Measurements from ENCODE around the gene PSD4.

Gene PSD4

DNA sequence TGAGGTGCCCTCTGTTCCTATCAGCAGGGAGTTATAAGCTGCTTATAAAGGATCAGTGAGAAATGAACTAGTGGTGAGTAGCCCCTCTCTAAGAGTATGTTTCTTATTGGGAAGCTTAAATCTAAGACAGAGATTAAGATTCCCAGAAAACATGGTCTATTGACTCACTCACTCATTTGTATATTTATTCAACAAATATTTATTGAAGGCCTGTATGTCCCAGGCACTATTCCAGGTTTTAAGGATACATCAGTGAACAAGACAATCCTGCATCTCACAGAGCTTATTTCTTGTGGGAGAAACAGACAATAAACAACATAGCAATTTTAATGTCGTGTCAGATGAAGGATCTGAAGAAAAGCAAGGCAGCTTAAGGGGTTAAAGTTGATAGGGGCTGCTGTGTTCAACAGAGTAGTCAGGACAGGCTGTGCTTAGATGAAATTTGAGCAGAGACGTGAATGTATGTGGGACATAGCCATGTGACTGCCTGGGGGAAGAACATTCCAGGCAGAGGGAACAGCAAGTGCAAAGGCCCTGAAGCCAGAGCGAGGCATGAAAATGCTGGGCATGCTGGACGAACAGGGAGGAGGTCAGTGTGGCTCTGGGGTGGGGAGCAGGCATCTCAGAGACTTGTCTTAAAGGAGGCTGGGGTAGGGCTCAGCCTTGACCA, 14.8 kb upstream of the PSD4 start:
- Histone ChIP-seq H3K36me3 (no peaks in the 10 kb centered on the region), H3K27me3 (ENCODE audit: insufficient read depth, low read depth, severe bottlenecking) (no peaks in the 10 kb centered on the region), H3K4me3 (ENCODE audit: low read depth, low read length) (no peak overlapping the region), H3K9me3 (ENCODE audit: severe bottlenecking) (peaks cover 5% of the 10 kb centered on the region), H3K27ac (peak overlapping the region; percentile 58)
- TF ChIP-seq, protein P1, sequence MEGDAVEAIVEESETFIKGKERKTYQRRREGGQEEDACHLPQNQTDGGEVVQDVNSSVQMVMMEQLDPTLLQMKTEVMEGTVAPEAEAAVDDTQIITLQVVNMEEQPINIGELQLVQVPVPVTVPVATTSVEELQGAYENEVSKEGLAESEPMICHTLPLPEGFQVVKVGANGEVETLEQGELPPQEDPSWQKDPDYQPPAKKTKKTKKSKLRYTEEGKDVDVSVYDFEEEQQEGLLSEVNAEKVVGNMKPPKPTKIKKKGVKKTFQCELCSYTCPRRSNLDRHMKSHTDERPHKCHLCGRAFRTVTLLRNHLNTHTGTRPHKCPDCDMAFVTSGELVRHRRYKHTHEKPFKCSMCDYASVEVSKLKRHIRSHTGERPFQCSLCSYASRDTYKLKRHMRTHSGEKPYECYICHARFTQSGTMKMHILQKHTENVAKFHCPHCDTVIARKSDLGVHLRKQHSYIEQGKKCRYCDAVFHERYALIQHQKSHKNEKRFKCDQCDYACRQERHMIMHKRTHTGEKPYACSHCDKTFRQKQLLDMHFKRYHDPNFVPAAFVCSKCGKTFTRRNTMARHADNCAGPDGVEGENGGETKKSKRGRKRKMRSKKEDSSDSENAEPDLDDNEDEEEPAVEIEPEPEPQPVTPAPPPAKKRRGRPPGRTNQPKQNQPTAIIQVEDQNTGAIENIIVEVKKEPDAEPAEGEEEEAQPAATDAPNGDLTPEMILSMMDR (IDR thresholded peaks at IDR 0.05; ENCODE audit: low read depth, low read length) = no peak
- peak; percentile 47 for DNase-seq

GRCh38 chr2:113160248-113160647, 13.5 kb upstream of the PSD4 start:
- Histone ChIP-seq H3K36me3 (no peaks in the 10 kb centered on the region), H3K9me3 (ENCODE audit: severe bottlenecking) (peaks cover 5% of the 10 kb centered on the region), H3K27me3 (ENCODE audit: insufficient read depth, low read depth, severe bottlenecking) (no peaks in the 10 kb centered on the region), H3K27ac (no peak overlapping the region), H3K4me3 (ENCODE audit: low read depth, low read length) (no peak overlapping the region)
- TF ChIP-seq, protein P1 (IDR thresholded peaks at IDR 0.05; ENCODE audit: low read depth, low read length) = no peak
- no peak for DNase-seq

DNA sequence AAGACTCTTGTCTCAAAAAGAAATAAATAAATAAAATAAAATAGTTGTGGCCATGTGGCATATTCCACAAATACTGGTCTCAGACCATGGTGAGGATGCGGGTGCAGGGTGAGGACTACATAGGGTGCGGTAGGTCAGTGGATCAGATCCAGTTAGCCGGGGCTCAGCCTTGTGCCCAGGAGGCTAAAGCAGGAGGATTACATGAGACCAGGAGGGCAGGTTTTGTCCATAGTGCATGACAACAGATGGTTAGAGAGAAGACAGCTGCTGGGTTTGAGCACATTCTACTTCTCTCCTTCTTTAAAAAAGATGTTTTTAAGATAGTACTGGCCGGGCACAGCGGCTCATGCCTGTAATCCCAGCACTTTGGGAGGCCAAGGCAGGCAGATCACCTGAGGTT, 12.8 kb upstream of the PSD4 start:
- peak overlapping the region; percentile 68 for H3K27ac ChIP-seq
- H3K36me3 ChIP-seq = no peaks in the 10 kb centered on the region
- peak; percentile 74 for DNase-seq
- H3K9me3 ChIP-seq (ENCODE audit: severe bottlenecking) = peaks cover 3% of the 10 kb centered on the region
- TF ChIP-seq, protein P1 (IDR thresholded peaks at IDR 0.05; ENCODE audit: low read depth, low read length) = no peak
- no peak overlapping the region for H3K4me3 ChIP-seq (ENCODE audit: low read depth, low read length)
- no peaks in the 10 kb centered on the region for H3K27me3 ChIP-seq (ENCODE audit: insufficient read depth, low read depth, severe bottlenecking)

DNA sequence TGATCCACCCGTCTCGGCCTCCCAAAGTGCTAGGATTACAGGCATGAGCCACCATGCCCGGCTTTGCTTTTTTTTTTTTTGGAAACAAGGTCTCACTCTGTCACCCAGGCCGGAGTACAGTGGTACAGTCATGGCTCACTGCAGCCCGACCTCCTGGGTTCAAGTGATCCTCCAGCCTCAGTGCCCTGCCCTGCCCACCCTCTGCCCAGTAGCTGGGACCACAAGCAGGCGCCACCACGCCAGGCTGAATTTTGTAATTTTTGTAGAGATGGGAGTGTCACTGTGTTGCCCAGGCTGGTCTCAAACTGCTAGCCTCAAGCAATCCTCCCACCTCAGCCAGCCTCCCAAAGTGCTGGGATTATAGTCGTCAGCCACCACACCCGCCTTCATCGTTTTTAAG, 11.6 kb upstream of the PSD4 start:
- no peaks in the 10 kb centered on the region for H3K27me3 ChIP-seq (ENCODE audit: insufficient read depth, low read depth, severe bottlenecking)
- H3K4me3 ChIP-seq (ENCODE audit: low read depth, low read length) = no peak overlapping the region
- TF ChIP-seq, protein P1 (IDR thresholded peaks at IDR 0.05; ENCODE audit: low read depth, low read length) = no peak
- no peaks in the 10 kb centered on the region for H3K36me3 ChIP-seq
- H3K27ac ChIP-seq = no peak overlapping the region
- H3K9me3 ChIP-seq (ENCODE audit: severe bottlenecking) = no peaks in the 10 kb centered on the region
- no peak for DNase-seq

DNA sequence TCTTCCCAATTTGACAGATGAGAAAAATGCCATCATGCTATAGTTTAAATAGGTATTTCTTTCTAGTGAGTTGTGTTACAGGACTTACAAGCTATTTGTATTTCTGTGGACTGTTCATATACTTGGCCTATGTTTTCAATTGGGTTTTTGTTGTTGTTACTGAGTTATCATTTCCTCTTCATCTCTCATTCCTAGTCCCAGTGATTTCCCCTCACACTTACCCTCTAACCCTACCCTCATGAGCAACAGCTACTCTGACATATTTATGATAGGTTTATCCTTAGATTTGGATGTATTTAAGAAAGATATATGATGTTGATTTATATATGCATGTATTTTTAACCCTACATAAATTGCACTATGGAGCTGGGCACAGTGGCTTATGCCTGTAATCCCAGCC, 10.9 kb upstream of the PSD4 start:
- Histone ChIP-seq H3K27ac (no peak overlapping the region), H3K36me3 (no peaks in the 10 kb centered on the region), H3K9me3 (ENCODE audit: severe bottlenecking) (no peaks in the 10 kb centered on the region), H3K27me3 (ENCODE audit: insufficient read depth, low read depth, severe bottlenecking) (no peaks in the 10 kb centered on the region), H3K4me3 (ENCODE audit: low read depth, low read length) (no peak overlapping the region)
- no peak for DNase-seq
- TF ChIP-seq, protein P1 (IDR thresholded peaks at IDR 0.05; ENCODE audit: low read depth, low read length) = no peak
